AG09309 (cell line): Measurements from ENCODE around the gene ITGB4.

ENCODE experiments used
- DNase-seq: peaks from one replicate; pipeline ENCODE4 v3.0.0-alpha.2; 2010; ENCODE audit warnings: low read depth
- H3K4me3 ChIP-seq: 2 replicates; pipeline ENCODE4 v1.5.1; 2011; ENCODE audit warnings: mild to moderate bottlenecking, low read depth, low read length, moderate library complexity; ENCODE audit not compliant: control insufficient read depth
- TF ChIP-seq, protein P1 (sequence below): IDR thresholded peaks from 2 replicates; pipeline ENCODE4 v1.5.1; 2011; ENCODE audit warnings: mild to moderate bottlenecking, low read depth, low read length, inconsistent platforms; ENCODE audit not compliant: insufficient read depth, control insufficient read depth; ENCODE audit errors: missing control alignments

ITGB4 gene

DNA sequence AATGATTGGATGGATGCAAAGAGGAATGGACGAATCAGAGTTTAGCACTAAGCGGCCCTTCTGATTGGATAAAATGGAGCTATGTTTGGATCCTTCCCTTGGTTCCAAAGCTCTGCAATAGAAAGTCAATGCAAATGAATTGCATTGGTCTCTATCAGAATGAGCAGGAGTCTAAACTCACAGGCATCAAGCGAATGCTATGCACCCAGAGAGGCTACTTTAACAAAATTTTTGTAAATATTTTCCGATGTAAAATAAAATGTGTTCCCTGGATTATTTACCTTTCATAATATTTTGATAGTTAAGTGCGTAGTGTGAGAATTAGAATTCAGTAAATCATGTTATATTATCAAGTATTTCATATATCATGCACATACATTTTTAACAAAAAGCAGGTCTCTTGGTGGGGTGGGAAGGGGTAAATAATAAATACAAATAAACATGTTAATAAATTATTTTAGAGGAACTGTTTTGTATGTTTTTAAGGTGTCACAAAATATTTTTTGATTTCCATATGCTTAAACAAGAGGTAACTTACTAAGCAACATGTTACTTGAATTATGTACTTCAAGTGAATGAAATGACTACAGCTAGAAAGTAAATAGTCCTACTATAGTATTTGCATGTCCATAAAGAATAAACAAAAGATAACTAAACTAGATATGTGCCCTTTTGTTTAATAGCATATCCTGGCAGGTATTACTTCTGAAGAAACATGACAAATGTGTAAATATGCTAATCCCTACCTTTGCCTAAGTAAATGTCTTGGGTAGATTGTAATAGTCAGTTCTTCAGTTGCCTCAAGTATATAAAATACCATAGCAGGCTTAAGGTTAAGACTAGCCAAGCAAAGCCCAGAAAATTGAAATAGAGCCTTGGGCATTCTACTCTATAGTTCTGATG is 59.0 kb downstream of the ITGB4 start:
- DNase-seq, result no peak

DNA sequence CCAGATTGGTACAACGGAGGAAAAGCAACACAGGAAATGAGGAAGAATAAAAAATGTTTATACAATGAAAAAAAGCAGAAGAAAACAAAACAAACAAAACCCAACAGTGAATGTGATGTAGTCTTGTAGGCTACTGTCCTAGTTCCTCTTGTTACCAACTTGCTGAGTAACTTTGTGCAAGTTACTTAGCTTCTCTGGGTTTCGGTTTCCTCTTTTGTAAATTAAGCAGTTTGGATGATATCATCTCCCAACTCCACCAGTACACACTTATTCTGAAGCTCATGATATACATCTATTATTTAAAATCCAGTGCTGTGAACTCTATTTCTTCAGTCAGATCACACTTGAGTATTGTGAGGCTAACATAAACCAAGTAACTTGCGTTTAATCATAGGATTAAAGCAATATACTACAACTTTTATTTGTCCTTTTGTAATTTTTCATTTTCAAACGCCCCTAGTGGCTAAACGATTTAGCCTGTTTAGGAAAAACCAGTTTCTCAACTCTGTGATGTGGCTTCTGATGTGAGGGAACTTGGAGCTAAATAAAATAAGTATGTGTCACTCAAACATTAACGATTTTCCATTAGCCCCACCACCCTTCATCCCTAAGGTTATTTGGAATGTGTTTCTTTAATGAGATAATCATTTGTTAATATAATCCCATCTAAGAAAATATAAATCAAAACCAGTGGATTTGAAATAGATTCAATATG is 62.0 kb downstream of the ITGB4 start:
- peak; percentile 33 for DNase-seq
- H3K4me3 ChIP-seq, result peak overlapping the region; percentile 6
- TF ChIP-seq, protein P1, sequence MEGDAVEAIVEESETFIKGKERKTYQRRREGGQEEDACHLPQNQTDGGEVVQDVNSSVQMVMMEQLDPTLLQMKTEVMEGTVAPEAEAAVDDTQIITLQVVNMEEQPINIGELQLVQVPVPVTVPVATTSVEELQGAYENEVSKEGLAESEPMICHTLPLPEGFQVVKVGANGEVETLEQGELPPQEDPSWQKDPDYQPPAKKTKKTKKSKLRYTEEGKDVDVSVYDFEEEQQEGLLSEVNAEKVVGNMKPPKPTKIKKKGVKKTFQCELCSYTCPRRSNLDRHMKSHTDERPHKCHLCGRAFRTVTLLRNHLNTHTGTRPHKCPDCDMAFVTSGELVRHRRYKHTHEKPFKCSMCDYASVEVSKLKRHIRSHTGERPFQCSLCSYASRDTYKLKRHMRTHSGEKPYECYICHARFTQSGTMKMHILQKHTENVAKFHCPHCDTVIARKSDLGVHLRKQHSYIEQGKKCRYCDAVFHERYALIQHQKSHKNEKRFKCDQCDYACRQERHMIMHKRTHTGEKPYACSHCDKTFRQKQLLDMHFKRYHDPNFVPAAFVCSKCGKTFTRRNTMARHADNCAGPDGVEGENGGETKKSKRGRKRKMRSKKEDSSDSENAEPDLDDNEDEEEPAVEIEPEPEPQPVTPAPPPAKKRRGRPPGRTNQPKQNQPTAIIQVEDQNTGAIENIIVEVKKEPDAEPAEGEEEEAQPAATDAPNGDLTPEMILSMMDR, result peak; percentile 66

More for the DNA sequence above, 59.0 kb downstream of the ITGB4 start:
- no peak overlapping the region for H3K4me3 ChIP-seq
- TF ChIP-seq, protein P1, result no peak

DNA sequence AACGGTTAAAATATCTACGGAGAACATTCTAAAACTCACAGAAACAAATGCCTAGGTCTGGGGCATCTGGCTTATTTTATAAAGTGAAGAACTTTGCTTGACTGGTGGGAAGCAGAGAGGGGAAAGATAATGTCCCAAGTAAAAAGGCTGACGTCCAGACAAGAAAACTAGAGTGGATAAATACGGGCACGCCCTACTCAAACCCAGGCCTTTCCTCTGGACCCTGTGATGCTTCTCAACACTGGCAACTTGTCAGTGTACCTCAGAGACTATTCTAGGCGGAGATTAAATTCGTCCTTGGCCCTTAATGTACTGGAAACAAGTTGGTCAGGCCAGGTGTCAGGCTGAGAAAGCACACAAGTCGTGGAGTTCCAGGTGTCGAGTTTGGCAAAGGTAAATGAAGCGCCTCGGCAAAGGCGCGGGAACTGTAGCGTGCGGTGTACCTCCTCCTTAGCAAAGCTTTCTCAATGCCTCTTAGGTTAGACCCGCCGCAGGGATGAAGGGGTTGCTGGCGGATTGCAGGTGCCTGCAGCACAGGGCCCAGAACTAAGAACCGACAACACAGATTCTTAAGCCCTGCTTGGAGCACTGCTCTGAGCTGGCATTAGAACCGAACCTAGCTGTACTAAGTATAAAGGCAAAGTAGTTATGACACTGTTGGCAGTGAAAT is 62.7 kb downstream of the ITGB4 start:
- peak overlapping the region; percentile 24 for H3K4me3 ChIP-seq
- no peak for DNase-seq
- TF ChIP-seq, protein P1, result no peak

DNA sequence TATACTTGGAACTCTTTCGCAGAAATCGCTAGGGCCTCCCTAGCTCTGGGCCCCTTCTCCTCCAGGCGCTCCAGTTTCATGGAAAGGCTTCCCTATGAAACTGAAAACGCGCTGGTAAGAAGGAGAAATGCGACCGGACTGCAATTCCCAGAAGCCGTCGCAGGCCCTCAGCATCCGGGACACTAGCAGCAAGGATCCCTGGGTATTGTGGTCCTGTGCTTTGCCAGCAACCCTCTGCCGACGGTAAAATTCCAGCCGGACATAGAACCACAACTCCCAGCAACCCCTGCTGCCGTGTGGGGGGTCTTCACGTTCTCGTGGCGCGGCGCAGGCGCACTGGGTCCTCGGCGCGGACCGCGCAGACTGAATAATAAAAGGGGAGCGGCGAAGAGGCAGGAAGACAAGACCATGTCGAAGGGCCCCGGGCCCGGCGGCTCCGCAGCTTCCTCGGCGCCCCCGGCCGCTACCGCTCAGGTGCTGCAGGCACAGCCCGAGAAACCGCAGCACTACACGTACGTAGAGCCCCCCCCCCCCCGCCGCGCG is 63.3 kb downstream of the ITGB4 start, which contains the start of gene UNK:
TSS of gene UNK (plus strand) at position 334 of the 543 bp plus-strand sequence. CDS start at position 409, 75 bp downstream.
- peak within 1 kb of the TSS; percentile 49 for H3K4me3 ChIP-seq
- TF ChIP-seq, protein P1, result no peak
- DNase-seq, result peak; percentile 99

DNA sequence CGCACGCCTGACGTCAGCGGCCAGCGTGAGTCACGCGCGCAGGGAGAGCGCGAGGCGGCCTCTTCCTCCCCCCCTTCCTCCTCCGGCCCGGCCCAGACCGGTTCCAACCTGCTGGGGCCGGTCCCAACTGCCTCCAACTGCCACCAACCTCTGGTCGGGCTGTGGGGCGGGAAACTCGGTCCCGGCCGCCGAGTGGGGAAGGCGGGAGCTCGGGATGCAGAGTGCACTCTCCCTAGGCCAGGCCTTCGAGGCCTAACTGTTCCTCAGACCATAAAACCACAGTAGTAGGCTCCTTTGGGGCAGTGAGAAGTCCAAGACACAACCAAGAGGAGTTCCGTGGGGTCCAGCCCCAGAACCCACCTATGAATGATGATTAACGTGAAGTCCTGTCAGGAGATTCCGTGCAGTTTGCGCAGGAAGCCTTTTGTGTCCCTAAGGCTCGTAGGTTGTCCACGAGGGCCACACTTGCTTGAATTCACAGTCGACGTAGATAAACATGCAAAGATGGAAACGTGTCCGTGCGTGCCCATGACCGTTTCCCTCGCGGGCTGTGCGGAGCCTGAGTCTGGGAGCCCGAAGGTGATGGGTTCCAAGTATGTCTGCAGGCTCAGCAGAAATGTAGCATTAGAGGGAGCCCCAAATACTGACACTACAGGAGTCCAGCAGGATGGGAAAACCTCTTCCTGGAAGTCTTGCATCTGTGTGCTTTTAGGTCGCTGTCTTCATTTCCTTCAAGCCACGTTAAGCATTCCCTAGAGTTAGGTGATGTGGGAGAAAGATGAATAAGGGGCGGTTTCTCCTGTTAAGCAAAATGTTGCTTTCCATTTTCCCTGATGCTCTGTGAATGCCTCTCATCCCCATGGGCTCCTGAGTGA is 64.0 kb downstream of the ITGB4 start:
- DNase-seq, result peak; percentile 53
- TF ChIP-seq, protein P1, result no peak
- H3K4me3 ChIP-seq, result peak overlapping the region; percentile 49
